GM21619 (cell line): ENCODE measurements around the gene SLC25A51.
A peak's percentile ranks its signal among the peaks of the same experiment; 100 is the strongest.
"Not testable (repeated sequence)": the region's sequence is repeated elsewhere in the genome, so short reads cannot be mapped to it uniquely, and the experiment has no call there.

Source experiments
- ATAC-seq: cut with Tn5 transposase; IDR thresholded peaks from one replicate; pipeline ENCODE4 v1.9.1; 2021; ENCODE audit not compliant: unreplicated experiment

SLC25A51 gene

DNA sequence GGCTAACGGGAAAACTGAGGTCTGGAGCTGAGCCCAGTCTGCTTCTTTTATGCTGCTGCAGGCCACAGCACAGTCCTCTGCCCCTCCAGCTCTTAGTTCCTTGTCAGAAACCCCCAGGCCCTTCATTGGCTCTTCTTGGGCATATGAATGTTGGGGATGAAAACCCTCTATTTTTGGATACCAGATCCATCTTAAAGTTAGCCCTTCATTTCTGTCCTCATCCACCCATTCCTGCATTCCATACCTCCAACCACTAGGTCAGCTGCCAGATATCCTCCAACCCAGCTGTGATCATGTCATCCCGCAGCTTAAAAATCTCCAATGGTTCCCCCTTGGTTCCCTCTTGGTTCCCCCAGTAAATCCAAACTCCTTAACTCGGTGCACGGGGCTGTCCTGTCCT is 1.8 kb upstream of the SLC25A51 start:
- ATAC-seq = no peak

DNA sequence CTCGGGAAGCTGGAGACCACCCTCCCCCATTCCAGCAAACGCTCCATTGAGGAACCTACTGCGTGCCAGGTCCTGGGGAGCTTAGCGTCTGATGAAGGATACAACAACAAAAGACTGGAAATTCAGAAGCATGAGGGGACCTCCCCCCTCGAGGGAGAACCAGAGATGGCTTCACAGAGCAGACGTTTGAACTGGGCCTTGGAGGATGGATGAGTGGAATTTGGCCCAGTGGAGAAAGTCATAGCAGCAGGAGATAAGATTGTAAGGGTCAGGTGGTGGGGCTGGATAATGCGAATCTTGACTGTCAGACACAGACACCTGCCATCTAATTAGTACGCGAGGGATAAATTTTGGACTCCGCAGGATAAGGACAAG is 1.2 kb upstream of the SLC25A51 start:
- no peak for ATAC-seq

DNA sequence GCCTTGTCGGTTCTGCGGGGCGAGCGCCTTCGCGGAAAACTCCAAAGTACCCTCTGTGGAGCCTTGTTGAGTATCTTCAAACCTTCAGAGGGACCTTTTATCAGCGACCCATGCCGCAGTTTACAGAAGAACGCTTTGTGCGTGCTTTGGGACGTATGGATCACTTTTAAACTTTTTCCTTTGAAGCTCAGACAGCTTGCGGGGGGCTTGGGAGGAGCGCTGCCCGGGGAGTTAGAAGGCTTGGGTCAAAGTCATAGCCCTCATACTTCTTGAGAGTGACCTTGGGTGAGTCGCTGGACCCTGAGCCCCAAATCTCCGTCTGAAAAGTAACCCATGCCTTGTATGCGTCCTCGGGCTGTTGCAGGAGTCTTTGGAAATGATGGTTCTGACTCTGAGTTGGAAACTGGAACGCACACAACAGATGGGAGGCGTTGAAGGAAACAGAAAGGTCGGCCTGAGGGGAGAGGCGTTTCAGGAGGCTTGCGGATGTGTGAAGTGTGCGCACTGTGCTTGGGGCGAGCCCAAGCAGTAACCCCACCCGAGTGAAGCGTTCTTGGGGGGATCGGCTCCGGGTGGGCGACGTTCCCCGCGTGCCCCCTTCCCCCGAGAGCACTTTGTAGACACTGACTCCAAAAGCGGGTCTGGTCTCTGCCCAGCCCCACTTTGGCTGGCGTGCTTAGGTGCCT is 661 bp upstream of the SLC25A51 start:
- no peak for ATAC-seq

DNA sequence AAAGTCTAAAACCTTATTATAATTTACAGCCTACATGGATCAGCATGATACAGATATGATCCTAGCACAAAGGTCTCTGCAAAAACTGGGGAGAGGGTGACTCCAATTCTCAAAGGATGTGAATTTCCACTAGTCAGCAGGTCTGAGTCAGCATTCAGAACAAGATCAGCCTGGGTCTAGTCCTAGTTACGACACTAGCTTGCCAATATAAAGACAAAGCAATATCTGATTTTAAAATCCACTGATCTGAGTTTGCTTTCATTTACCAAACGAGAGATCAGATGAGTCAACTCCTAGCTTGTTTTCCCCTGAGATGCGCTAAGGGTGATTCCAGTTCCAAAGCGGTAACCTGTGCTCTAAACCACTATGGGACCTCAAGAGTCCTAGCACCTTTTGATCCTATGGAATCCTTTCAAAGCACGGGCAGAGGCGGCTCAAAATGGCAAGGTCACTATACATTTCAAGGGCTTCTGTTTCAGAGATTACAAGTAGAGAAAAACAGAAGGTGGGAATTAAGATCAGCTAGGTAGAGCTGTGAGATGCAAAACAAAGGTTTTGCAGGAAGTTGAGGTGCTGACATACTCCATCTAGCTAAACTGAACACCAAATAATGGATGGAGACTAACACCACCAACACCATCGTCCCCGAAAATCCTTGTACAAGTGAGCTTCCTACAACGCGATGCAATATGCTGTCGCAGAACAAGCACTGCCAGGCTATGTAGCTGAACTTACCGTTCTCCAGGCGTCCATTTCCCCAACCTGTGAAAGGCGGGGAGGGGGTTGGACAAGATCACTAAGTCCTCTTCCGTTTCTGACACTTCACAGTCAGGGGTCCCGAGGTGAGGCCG is 906 bp downstream of the SLC25A51 start:
- peak; percentile 17 for ATAC-seq

DNA sequence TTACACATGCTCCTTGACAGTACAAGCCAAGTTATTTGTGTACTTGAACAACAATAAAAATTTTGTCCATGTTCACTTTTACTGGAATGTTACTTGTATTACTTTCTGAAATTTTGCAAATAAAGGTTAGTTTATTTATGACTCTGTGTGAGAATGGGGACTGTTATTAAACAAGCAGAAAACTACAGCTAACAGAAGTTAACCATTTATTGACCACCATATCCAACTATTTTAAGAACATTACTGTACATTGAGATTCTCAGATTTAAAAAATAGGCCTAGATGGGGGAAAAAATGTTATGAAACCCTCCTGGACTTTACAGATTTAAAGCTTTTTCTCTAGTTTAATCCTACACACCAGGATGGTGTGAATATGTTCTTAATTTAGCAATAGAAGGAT is 1.8 kb downstream of the SLC25A51 start:
- no peak for ATAC-seq

DNA sequence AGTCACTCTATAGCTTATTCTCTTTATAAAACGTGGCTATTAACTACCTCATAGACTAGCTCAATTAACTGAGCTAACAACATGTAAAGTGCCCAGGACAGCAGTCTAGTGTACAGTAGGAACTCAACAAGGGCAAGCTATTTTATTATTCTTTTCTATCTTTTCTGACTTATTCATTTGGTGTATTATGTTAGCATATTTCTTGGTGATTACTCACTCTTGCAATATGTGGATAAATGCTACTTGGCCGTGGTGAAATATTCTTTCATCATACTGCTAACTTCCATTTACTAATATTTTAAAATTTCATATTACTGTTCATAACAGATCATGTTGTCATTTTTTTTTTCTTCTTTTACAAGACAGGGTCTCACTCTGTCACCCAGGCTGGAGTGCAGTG is 4.9 kb downstream of the SLC25A51 start:
- no peak for ATAC-seq

DNA sequence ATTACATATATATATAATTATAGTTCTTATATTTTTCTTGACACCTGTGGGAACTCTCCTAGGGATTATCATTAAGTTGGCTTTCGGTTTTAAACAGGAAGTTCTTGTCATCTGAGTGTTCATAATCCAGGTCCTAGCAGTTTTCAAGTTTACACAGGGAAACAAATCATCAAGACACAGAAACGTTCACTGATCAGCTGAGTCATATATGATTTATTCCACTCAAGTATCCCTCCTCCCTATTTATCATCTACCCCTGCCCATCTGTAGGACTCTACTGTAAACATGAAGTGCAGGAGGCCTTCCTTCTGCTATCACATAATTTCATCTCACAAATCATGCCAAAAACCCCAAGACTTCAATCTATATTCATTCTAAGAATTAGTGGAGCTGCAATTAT is 6.3 kb downstream of the SLC25A51 start:
- ATAC-seq = no peak

DNA sequence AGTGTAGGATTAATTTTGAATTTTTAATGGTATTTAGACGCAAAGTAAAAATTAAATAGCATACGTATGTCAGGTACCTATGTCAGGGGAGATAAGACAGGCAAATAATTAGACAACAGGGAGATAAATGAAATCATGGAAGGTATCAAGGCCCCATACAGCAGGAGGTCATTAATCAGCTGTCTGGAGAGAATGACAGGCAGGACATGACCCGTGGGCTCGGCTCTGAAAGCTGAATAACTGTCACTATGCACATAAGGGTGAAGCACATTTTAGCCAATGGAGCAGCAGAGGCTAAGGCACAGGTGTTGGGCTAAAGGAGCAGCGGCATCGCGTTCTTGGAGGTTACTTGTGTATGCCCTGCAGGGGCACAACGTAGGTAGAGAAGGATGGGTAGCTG is 11.9 kb downstream of the SLC25A51 start:
- ATAC-seq = no peak

DNA sequence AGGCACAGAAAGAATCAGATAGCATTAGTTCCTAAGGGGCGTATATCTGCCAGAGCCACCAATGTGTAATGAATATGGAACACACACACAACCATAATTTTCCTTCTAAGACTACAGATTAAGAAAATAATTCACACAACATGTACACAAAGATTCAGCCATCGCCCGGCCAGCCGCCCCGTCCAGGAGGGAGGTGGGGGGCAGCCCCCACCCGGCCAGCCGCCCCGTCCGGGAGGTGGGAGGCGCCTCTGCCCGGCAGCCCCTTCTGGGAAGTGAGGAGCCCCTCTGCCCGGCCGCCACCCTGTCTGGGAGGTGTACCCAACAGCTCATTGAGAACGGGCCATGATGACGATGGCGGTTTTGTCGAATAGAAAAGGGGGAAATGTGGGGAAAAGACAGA is 12.9 kb downstream of the SLC25A51 start:
- ATAC-seq = not testable (repeated sequence)

DNA sequence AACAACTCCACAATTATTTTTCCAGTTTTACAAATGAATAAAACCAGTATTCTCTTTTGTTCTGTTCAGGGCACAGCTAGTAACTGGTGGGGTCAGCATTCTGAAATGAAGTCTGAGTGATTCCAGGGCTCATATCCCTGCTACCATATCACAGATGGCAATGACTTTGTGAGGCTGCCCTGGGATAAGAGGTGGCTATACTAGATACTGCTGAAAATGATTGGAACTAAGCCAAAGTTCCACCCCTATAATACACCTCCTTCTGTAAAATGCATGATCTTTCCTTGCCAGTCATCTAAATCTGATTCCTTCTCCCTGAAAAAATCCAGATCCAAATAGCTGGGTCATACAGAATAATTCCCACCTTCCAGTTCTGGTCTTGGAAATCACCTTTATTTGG is 14.4 kb downstream of the SLC25A51 start:
- ATAC-seq = no peak

DNA sequence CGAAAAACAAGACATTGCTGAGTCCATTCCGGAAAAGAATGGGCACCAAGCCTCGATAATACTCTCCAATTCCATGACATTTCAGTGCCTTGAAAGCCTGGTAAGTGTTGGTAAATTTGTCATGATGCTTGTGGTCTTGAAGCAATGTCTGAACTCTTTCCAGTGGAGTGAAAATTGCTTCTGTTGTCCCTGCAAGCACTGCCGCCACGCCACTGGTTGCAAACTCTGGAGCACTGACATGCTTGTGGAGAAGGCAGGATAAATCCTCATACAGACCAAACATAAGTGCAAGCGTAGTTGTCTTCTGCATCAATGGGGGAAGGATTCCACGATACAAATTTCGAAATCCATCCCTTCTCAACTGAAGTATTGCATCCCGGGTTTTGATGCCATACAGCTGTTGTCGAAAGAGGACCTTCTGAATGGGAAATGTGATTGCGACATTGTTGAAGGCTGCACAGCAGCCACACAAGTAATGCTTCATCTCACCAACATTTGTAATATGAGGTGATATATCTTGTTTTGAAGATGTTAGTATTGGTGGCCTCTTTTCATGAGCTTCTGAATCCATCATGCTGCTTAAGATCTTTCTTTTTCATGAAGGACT is 15.8 kb downstream of the SLC25A51 start:
- ATAC-seq = not testable (repeated sequence)

DNA sequence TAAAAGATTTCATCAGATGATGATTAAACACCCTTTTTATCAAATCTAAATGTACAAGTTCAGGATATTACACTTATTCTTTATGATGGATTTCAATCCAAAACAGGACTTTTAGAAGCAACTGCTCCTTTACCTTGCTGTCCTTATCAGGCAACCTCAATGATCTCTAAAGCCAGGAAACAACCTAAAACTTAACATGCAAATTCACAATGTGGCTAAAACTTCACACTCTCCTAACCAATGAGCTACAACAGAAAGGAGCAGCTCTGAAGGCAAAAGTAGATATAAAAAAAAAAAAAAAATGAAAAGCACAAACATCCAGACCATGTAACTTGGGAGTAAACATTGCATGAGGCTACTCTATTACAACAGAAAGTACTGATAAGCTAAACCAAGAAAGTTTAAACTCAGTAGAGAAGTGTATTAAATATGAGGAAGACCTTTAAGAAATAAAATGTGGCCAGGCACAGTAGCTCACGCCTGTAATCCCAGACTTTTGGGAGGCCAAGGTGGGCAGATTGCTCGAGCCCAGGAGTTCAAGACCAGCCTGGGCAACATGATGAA is 22.9 kb downstream of the SLC25A51 start:
- ATAC-seq = no peak

DNA sequence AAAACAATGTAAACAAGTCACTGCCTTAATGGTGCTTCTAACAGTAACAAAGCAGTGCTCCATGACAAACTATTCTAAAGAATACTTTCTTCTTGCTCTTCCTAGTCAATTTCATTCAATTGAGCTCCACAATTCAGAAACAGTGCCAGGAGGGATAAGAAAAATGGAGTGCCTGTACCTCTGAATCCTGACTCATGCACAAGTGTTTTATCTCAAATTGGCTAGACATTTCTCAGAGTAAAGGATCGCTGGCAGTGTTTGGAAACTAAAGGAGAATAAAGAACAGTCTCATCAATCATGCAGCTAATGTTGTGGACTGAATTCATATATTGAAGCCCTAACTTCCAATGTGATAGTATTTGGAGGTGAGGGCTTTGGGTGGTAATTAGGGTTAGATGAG is 27.6 kb downstream of the SLC25A51 start:
- no peak for ATAC-seq

DNA sequence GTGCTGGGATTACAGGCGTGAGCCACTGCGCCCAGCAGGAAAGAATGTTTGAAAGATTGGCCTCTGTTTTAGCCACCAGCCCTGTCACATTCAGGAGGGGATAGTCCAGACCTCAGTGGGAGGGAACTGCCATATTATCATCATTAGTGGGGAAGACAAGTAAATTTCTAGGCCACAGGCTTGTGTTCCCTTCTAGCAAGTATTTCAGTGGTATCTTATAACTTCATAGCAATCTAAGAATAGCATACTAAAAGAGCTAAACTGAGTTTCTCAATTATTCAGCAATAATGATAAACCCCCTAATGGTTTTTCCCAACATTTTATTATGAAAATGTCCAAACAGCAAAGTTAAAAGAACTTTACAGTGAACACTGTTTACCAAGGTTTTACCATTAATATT is 30.0 kb downstream of the SLC25A51 start:
- ATAC-seq = no peak

DNA sequence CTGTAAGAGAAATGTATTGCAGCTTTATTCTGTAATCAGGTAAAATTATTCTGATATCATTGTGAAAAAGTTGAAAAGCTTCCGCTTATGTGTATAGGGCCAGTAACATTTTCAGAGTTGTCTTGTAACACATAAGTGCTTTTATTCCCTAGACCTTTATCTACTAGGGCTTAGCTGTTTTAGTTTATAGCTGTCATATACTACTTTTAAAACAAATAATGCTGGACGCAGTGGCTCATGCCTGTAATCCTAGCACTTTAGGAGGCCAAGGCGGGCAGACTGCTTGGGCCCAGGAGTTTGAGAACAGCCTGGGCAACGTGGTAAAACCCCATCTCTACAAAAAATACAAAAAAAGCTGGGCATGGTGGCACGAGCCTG is 33.1 kb downstream of the SLC25A51 start:
- no peak for ATAC-seq

DNA sequence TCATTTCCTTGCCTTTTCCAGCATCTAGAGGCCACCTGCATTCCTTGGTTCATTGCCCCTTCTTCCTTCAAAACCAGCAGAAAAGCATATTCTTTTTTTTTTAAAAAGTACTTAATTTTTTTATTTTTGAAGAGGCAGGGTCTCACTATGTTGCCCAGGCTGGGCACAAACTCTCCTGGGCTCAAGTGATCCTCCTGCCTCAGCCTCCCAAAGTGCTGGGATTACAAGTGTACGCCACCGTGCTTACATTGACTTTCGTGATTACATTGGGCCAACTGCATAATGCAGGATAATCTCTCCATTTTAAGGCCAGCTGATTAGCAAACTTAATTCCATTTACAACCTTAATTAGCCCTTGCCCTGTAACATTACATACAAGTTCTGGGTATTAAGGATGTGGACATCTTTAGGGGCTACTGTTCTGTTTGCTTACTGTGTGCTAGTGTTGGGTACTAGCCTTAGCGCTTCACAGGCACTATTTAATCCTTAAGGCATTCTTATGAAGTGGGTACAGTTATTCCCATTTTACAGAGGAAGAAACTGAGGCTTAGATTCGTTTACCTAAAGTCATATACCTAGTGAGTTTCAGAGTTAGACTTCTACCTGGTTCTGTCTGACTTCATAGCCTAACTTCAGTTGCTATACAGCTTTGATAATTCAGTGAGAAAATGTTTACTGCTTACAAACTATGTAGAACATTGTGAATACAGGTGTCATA is 33.7 kb downstream of the SLC25A51 start:
- no peak for ATAC-seq

DNA sequence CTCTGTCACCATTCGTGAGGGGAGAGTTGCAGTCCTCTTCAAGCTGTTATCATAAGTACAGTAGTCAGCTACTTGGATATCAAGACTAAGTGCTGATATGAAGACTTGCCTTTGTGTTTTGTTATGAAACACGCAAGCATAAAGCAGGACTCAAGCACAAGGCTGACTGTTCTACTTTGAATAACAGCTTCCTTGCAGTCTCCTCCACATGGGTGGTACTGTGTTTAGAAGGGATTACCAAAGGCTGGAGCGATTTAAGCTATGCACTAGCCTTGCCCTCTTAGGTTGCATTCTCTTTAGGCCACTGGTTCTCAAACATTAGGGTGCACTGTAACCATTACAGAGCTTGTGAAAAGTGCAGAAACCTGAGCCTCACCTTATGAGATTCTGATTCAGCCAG is 41.4 kb downstream of the SLC25A51 start:
- no peak for ATAC-seq

DNA sequence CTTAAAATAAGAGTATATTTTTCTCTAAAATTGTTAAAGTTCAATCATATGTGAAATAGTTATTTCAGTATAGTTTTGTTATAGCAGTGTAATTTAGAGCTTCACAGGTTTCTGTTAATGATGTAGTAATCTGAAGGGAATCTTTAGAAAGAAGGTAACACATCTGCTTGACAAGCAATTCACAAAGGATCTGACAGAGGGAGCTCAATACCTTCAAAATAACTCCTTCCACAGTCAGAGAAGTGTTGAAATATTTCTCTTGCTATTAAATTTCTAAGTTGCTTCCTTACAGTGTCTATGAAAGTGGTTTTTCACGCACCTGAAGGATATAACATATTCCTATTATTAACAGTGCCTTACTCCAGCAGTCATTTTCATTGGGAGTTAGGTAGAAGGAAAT is 44.9 kb downstream of the SLC25A51 start:
- ATAC-seq = no peak

DNA sequence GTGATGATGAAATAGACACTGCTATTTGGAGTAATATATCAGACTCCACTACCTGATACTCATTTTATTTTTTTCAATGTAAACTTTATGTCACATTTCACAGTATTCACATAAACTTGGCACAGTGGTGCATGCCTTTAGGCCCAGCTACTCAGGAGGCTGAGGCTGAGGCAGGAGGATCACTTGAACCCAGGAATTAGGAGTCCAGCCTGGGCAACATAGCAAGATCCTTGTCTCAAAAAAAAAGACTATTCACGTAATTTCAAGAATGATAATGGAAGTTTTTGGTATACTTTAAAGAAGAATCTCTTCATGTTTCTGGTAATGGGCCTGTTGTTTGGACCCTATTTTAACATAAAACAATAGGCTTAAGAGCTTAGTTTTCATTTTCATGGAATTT is 47.4 kb downstream of the SLC25A51 start:
- ATAC-seq = no peak

DNA sequence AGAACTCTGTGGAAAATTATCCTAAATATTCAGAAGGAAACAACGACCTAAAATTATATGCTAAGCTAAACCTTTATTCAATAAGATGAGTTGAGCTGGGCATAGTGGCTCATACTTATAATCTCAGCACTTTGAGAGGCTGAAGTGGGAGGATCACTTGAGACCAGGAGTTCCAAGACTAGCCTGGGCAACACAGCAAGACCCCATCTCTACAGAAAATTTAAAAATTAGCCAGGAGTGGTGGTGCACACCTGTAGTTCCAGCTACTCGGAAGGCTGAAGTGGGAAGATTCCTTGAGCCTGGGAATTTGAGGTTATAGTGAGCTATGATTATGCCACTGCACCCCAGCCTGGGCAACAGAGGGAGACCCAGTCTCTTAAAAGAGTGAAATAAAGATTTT is 51.7 kb downstream of the SLC25A51 start:
- ATAC-seq = no peak

DNA sequence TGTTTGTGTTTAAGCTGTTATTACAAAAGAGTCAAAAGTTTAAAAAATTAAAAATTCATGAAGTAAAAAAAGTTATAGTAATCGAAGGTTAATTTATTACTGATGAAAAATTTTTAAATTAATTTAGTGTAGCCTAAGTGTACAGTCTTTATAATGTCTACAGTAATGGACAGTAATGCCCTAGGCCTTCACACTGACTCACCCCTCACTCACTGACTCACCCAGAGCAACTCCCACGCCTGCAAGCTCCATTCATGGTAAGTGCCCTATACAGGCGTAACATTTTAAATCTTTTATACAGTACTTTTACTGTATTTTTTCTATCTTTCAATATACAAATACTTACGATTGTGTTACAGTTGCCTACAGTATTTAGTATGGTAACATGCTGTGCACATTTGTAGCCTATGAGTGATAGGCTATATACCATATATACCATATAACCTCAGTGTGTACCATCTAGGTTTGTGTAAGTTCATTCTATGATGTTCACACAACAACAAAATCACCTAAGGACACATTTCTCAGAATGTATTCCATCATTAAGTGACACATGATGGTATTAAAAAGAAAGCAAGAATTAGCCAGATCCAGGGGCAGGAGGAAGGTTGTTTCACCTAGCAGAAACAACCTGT is 63.2 kb downstream of the SLC25A51 start:
- ATAC-seq = no peak
